Activated naive CD8-positive, alpha-beta T cell treated with anti-CD3 and anti-CD28 coated beads for 36 hours (primary cell): ENCODE data around the gene C2CD4D. TPM values are rescaled to one million over a fixed set of nuclear protein-coding genes. Genes with fewer than 3 reads are reported as not detected.

ENCODE experiments used
- DNase-seq: peaks from one replicate; pipeline ENCODE4 v3.0.0; 2021
- H3K27ac Mint-ChIP-seq: one replicate; pipeline ENCODE4 v1.8.0; 2022; ENCODE audit warnings: mild to moderate bottlenecking, moderate library complexity, mixed read lengths
- H3K27me3 Mint-ChIP-seq: one replicate; pipeline ENCODE4 v1.8.0; 2022; ENCODE audit warnings: mild to moderate bottlenecking, mixed read lengths
- H3K36me3 Mint-ChIP-seq: one replicate; pipeline ENCODE4 v1.8.0; 2021; ENCODE audit warnings: mild to moderate bottlenecking, mixed read lengths
- H3K4me1 Mint-ChIP-seq: one replicate; pipeline ENCODE4 v1.8.0; 2021; ENCODE audit warnings: mixed read lengths
- H3K4me3 Mint-ChIP-seq: one replicate; pipeline ENCODE4 v1.8.0; 2022; ENCODE audit warnings: mild to moderate bottlenecking, moderate library complexity, mixed read lengths
- H3K9me3 Mint-ChIP-seq: one replicate; pipeline ENCODE4 v1.8.0; 2022; ENCODE audit warnings: mixed read lengths
- total RNA-seq, 2 experiments: library from RNA; stranded (reverse); gene quantifications; one replicate each; pipeline ENCODE4 v1.2.3, GENCODE V29; 2021

The C2CD4D gene
- total RNA-seq, 2 experiments from 2014 or later: 0.68 to 0.76 TPM

GRCh38 chr1:151832318-151832980 lies 7.2 kb downstream of the C2CD4D start:
- Mint-ChIP-seq H3K27me3 (no peaks in the 10 kb centered on the region), H3K4me1 (peaks cover 56% of the 10 kb centered on the region), H3K4me3 (no peak overlapping the region), H3K27ac (no peak overlapping the region), H3K9me3 (no peaks in the 10 kb centered on the region), H3K36me3 (peaks cover 1% of the 10 kb centered on the region)
- DNase-seq: no peak

- Mint-ChIP-seq H3K4me1 (peaks cover 48% of the 10 kb centered on the region), H3K36me3 (no peaks in the 10 kb centered on the region), H3K27me3 (no peaks in the 10 kb centered on the region), H3K9me3 (no peaks in the 10 kb centered on the region), H3K4me3 (no peak within 1 kb of the TSS), H3K27ac (no peak within 1 kb of the TSS)
- DNase-seq: no peak
These were observed 8.0 kb downstream of the C2CD4D start, which contains the start of gene RORC for GRCh38 chr1:151831605-151832004. RORC (minus strand) TSS chr1:151831802; CDS start chr1:151831764, 38 bp downstream.

GRCh38 chr1:151831256-151831591 lies 8.4 kb downstream of the C2CD4D start:
- H3K4me3 Mint-ChIP-seq: no peak overlapping the region
- H3K27ac Mint-ChIP-seq: no peak overlapping the region
- no peaks in the 10 kb centered on the region for H3K27me3 Mint-ChIP-seq
- no peaks in the 10 kb centered on the region for H3K9me3 Mint-ChIP-seq
- peaks cover 48% of the 10 kb centered on the region for H3K4me1 Mint-ChIP-seq
- DNase-seq: no peak
- no peaks in the 10 kb centered on the region for H3K36me3 Mint-ChIP-seq

GRCh38 chr1:151830055-151830454 lies 9.6 kb downstream of the C2CD4D start:
- H3K9me3 Mint-ChIP-seq: no peaks in the 10 kb centered on the region
- no peak overlapping the region for H3K27ac Mint-ChIP-seq
- no peaks in the 10 kb centered on the region for H3K36me3 Mint-ChIP-seq
- peaks cover 51% of the 10 kb centered on the region for H3K4me1 Mint-ChIP-seq
- DNase-seq: no peak
- no peak overlapping the region for H3K4me3 Mint-ChIP-seq
- H3K27me3 Mint-ChIP-seq: no peaks in the 10 kb centered on the region

- DNase-seq: no peak
- H3K27ac Mint-ChIP-seq: no peak overlapping the region
These were observed 10.1 kb downstream of the C2CD4D start for GRCh38 chr1:151829352-151830046.

GRCh38 chr1:151828921-151829320 lies 10.7 kb downstream of the C2CD4D start:
- no peak overlapping the region for H3K4me3 Mint-ChIP-seq
- H3K4me1 Mint-ChIP-seq: peaks cover 47% of the 10 kb centered on the region
- DNase-seq: no peak
- no peaks in the 10 kb centered on the region for H3K36me3 Mint-ChIP-seq
- H3K27me3 Mint-ChIP-seq: peaks cover 6% of the 10 kb centered on the region
- no peaks in the 10 kb centered on the region for H3K9me3 Mint-ChIP-seq
- H3K27ac Mint-ChIP-seq: no peak overlapping the region

More at GRCh38 chr1:151829352-151830046, 10.1 kb downstream of the C2CD4D start:
- Mint-ChIP-seq H3K27me3 (peaks cover 5% of the 10 kb centered on the region), H3K4me1 (peaks cover 51% of the 10 kb centered on the region), H3K36me3 (no peaks in the 10 kb centered on the region), H3K4me3 (no peak overlapping the region), H3K9me3 (no peaks in the 10 kb centered on the region)

- Mint-ChIP-seq H3K27me3 (peaks cover 6% of the 10 kb centered on the region), H3K4me1 (peaks cover 42% of the 10 kb centered on the region), H3K4me3 (no peak overlapping the region), H3K27ac (no peak overlapping the region), H3K36me3 (no peaks in the 10 kb centered on the region), H3K9me3 (no peaks in the 10 kb centered on the region)
- no peak for DNase-seq
These were observed 11.8 kb downstream of the C2CD4D start for GRCh38 chr1:151827853-151828252.

- DNase-seq: peak; percentile 57
- H3K27ac Mint-ChIP-seq: no peak overlapping the region
- H3K27me3 Mint-ChIP-seq: peaks cover 6% of the 10 kb centered on the region
- H3K9me3 Mint-ChIP-seq: no peaks in the 10 kb centered on the region
- no peak overlapping the region for H3K4me3 Mint-ChIP-seq
- no peaks in the 10 kb centered on the region for H3K36me3 Mint-ChIP-seq
- peaks cover 55% of the 10 kb centered on the region for H3K4me1 Mint-ChIP-seq
These were observed 13.6 kb downstream of the C2CD4D start for GRCh38 chr1:151825751-151826660.

- Mint-ChIP-seq H3K4me3 (no peak overlapping the region), H3K36me3 (no peaks in the 10 kb centered on the region), H3K9me3 (no peaks in the 10 kb centered on the region), H3K27me3 (peaks cover 6% of the 10 kb centered on the region), H3K4me1 (peaks cover 59% of the 10 kb centered on the region), H3K27ac (no peak overlapping the region)
- no peak for DNase-seq
These were observed 14.4 kb downstream of the C2CD4D start for GRCh38 chr1:151825204-151825603.

GRCh38 chr1:151823175-151823574 lies 16.4 kb downstream of the C2CD4D start:
- Mint-ChIP-seq H3K27ac (no peak overlapping the region), H3K27me3 (peaks cover 6% of the 10 kb centered on the region), H3K4me3 (no peak overlapping the region), H3K4me1 (peaks cover 41% of the 10 kb centered on the region), H3K36me3 (no peaks in the 10 kb centered on the region), H3K9me3 (no peaks in the 10 kb centered on the region)
- DNase-seq: no peak

GRCh38 chr1:151822404-151822803 lies 17.2 kb downstream of the C2CD4D start:
- H3K9me3 Mint-ChIP-seq: no peaks in the 10 kb centered on the region
- H3K4me3 Mint-ChIP-seq: no peak overlapping the region
- H3K27ac Mint-ChIP-seq: no peak overlapping the region
- H3K4me1 Mint-ChIP-seq: peaks cover 35% of the 10 kb centered on the region
- DNase-seq: peak; percentile 44
- no peaks in the 10 kb centered on the region for H3K36me3 Mint-ChIP-seq
- peaks cover 6% of the 10 kb centered on the region for H3K27me3 Mint-ChIP-seq

- Mint-ChIP-seq H3K27me3 (peaks cover 6% of the 10 kb centered on the region), H3K36me3 (no peaks in the 10 kb centered on the region), H3K4me3 (no peak overlapping the region), H3K9me3 (no peaks in the 10 kb centered on the region), H3K4me1 (peaks cover 35% of the 10 kb centered on the region), H3K27ac (no peak overlapping the region)
- no peak for DNase-seq
These were observed 18.7 kb downstream of the C2CD4D start for GRCh38 chr1:151820940-151821339.

GRCh38 chr1:151819976-151820623 lies 19.5 kb downstream of the C2CD4D start:
- Mint-ChIP-seq H3K36me3 (no peaks in the 10 kb centered on the region), H3K4me1 (peaks cover 36% of the 10 kb centered on the region), H3K27ac (no peak overlapping the region), H3K9me3 (no peaks in the 10 kb centered on the region), H3K4me3 (no peak overlapping the region), H3K27me3 (peaks cover 6% of the 10 kb centered on the region)
- no peak for DNase-seq

GRCh38 chr1:151819227-151819835 lies 20.3 kb downstream of the C2CD4D start:
- peaks cover 36% of the 10 kb centered on the region for H3K4me1 Mint-ChIP-seq
- no peaks in the 10 kb centered on the region for H3K27me3 Mint-ChIP-seq
- H3K36me3 Mint-ChIP-seq: no peaks in the 10 kb centered on the region
- no peaks in the 10 kb centered on the region for H3K9me3 Mint-ChIP-seq
- H3K27ac Mint-ChIP-seq: no peak overlapping the region
- H3K4me3 Mint-ChIP-seq: no peak overlapping the region
- DNase-seq: no peak
